Kidney tubule cell (primary cell): ENCODE measurements around the gene CGN.

Experiments
- DNase-seq: peaks from one replicate; pipeline ENCODE4 v3.0.0-alpha.2; 2018; ENCODE audit warnings: low spot score

CGN gene

GRCh38 chr1:151510957-151511635, at the start of gene CGN:
TSS of gene CGN (plus strand) at chr1:151511387. CDS start at chr1:151518520, 7,133 bp downstream.
- DNase-seq: peak; percentile 90

- no peak for DNase-seq
These were observed 49.5 kb upstream of the CGN start for GRCh38 chr1:151461694-151462093.

- DNase-seq: no peak
These were observed 46.2 kb upstream of the CGN start for GRCh38 chr1:151465026-151465425.

- DNase-seq: peak; percentile 41
These were observed 38.1 kb upstream of the CGN start for GRCh38 chr1:151472856-151473731.

GRCh38 chr1:151474745-151475144, 36.4 kb upstream of the CGN start:
- DNase-seq: no peak

GRCh38 chr1:151475175-151475574, 36.0 kb upstream of the CGN start:
- peak; percentile 70 for DNase-seq

- DNase-seq: peak; percentile 39
These were observed 35.1 kb upstream of the CGN start for GRCh38 chr1:151476083-151476482.

GRCh38 chr1:151477066-151477465, 34.1 kb upstream of the CGN start:
- no peak for DNase-seq

GRCh38 chr1:151478140-151478812, 32.9 kb upstream of the CGN start:
- no peak for DNase-seq

- DNase-seq: no peak
These were observed 32.3 kb upstream of the CGN start for GRCh38 chr1:151478923-151479322.

GRCh38 chr1:151479462-151479861, 31.7 kb upstream of the CGN start:
- peak; percentile 40 for DNase-seq

GRCh38 chr1:151482017-151482416, 29.2 kb upstream of the CGN start:
- no peak for DNase-seq

- DNase-seq: no peak
These were observed 25.4 kb upstream of the CGN start for GRCh38 chr1:151485685-151486255.

- no peak for DNase-seq
These were observed 24.6 kb upstream of the CGN start for GRCh38 chr1:151486557-151486956.

GRCh38 chr1:151491641-151492040, 19.5 kb upstream of the CGN start:
- no peak for DNase-seq

- DNase-seq: no peak
These were observed 19.1 kb upstream of the CGN start for GRCh38 chr1:151492120-151492519.

GRCh38 chr1:151493042-151493441, 18.1 kb upstream of the CGN start:
- no peak for DNase-seq

GRCh38 chr1:151494741-151495281, 16.4 kb upstream of the CGN start:
- peak; percentile 92 for DNase-seq

GRCh38 chr1:151495316-151495715, 15.9 kb upstream of the CGN start:
- no peak for DNase-seq

GRCh38 chr1:151499365-151499764, 11.8 kb upstream of the CGN start:
- DNase-seq: no peak

GRCh38 chr1:151499930-151500329, 11.3 kb upstream of the CGN start:
- no peak for DNase-seq

GRCh38 chr1:151501474-151501873, 9.7 kb upstream of the CGN start:
- peak; percentile 52 for DNase-seq
